Measurements from ENCODE around the gene PRC1.
A peak's percentile ranks its signal among the peaks of the same experiment; 100 is the strongest.
"Not testable (repeated sequence)": the region's sequence is repeated elsewhere in the genome, so short reads cannot be mapped to it uniquely, and the experiment has no call there.

PRC1 gene

DNA sequence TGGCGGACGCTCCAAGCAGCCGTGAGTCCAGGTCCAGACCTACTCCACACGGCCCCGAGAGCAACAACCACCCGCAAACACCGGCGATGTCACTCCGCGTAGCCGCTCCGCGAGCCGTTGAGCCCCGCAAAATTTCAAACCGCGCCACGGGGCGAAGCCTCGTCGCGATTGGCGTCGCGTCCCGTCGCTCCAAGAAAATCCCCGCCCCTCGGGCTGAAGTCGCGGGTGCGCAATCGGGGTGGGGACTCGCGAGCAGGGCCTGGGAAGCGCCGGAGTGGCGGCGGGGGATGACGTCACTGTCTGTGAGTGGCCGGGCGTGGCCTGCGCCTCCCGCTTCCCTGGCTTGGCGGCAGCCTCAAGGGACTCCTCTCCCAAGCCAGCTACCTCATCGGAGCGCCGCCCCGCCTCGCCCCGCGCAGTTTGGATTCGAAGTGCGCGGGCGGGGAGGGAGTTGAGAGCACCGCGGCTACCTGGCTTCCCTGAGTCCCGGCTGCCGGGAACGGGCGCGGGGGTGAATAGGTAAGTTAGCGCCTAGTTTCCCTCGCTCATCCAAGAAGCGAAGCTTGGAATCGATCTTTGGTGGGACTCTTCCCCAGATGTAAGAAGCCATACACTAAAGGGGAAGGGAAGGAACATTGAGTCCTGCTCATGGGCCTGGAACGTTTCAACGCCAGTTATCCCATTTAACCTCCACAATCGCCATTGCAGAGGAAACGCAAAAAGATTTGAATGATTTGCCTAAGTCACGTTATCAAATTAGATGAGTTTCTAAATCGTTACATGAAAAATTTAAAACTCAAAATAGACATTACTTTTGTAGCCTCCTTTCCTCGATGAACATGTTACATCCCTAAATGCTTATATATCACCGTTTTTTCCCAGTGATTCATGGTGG is at the start of gene PRC1:
PRC1 (minus strand) TSS at position 119 of the 895 bp plus-strand sequence; CDS start at position 1, 118 bp downstream.
- DNase-seq: peak; percentile 98

GRCh38 chr15:91043202-91043874 is 49.0 kb upstream of the PRC1 start:
- DNase-seq: no peak

- no peak for DNase-seq
Observed at GRCh38 chr15:91040856-91041255, 46.5 kb upstream of the PRC1 start.

DNA sequence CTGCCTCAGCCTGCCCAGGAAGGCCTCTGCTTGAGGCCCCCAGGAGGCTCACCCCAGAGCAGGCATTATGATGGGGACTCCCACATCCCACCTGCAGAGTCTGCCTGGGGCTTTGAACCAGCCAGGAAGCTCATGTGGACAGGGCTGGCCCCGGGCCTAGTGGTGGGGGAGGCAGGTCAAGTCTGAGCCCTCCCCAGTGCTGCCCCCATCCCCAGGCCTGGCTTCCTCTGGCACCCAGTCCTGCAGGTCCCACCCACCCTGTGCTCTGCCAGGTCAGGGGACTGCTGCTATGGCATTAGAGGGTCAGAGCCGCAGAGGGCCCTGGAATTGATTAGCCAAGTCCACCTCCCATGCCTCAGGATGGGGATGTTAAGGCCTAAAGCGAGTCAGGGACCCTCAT is 45.7 kb upstream of the PRC1 start:
- no peak for DNase-seq

DNA sequence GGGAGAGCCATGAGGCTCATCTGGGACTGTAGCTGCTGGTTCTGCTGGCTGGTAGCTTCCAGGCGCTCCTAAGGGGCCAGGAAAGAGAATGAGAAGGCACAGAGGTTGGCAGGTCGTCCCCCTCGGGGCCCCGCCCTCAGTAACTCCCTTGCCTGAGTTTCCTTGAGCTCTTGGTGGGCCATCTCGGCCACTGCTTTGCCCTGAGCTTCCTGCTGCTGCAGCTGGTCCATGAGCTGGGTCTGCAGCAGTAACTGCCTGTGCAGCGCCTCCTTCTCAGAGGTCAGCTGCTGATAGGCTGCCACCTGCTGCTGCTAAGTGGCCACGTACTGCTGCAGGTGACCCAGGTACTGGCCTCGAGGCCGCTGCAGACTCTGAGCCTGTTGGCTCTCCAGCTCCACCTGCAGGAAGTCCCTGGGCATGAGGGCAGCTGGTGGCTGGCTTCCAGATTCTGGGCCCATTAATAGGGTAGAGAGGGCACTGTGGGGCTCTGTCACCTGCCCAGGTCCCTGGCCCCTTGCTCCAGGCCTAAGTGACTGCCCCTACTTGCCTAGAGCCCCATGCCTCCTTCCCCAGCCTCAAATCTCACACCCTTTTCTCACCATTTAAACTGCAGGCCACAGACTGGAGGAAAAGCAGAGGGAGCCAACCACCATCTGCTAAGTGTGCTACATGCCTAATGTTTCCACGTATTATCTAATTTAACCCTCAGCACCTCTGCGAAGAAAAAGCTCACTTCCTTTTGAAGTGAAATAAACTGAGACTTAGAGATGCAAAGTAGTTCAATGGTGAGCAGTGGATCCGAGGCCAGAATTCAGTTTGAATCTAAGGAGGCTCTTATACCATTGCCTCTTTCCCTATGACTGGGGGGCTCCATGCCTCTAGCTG is 38.8 kb upstream of the PRC1 start:
- peak; percentile 81 for DNase-seq

- DNase-seq: no peak
Observed at GRCh38 chr15:91031796-91032195, 37.5 kb upstream of the PRC1 start.

DNA sequence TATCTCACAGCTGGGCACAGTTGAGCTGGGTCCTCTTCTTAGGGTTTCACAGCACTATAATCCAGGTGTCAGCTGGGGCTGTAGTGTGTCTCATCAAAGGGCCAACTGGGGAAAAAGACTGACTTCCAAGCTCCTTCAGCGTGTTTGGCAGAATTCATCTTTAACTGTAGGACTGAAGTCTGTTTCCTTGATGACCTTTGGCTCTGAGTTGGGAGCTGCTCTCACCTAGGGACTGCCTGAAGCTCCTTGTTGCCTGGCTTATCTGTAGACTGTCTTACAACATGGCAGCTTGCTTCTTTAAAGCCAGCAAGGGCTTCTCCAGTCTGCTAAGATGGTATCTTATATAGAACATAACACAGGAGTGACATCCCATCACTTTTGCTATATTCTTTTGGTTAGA is 33.3 kb upstream of the PRC1 start:
- DNase-seq: no peak

DNA sequence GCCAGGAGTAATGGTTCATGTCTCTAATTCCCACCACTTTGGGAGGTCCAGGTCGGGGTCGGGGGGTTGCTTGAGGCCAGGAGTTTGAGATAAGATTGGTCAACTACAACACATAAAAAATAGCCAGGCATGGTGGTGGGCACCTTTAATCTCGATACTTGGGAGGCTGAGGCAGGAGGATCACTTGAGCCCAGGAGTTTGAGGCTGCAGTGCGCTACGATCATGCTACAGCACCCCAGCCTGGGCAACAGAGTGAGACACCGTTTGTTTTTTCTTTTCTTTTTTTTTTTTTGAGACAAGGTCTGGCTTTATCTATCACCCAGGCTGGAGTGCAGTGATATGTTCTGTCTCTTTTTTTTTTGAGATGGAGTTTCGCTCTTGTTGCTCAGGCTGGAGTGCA is 29.4 kb upstream of the PRC1 start:
- DNase-seq: no peak

GRCh38 chr15:91022832-91023129 is 28.4 kb upstream of the PRC1 start:
- DNase-seq: no peak

GRCh38 chr15:91022075-91022831 is 27.9 kb upstream of the PRC1 start, which contains the start of gene VPS33B:
Gene VPS33B, minus strand, starts transcription at chr15:91022594. Its CDS starts 345 bp downstream, at chr15:91022249.
- DNase-seq: peak; percentile 96

GRCh38 chr15:91021516-91022074 is 27.3 kb upstream of the PRC1 start:
- no peak for DNase-seq

GRCh38 chr15:91018158-91018557 is 23.8 kb upstream of the PRC1 start:
- DNase-seq: no peak

DNA sequence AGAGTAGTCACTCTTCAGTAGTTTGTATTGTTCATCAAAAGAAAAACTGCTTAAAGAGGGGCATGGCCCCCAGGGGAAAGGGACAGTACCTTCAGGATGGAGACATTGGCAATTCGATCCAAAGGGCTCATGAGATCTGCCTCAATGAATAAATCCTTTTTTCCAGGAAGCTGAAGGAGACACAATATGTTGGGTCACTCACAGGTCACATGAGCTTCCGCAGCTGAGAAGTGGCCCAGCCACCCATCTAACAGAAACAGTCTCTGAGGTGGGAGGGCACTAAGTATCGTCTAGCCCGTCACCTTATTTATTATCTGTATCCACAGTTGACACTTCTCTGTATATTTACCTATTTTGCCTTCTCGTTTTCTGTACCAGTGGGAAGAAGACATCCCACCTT is 23.4 kb upstream of the PRC1 start:
- DNase-seq: no peak

- DNase-seq: not testable (repeated sequence)
Observed at GRCh38 chr15:91013701-91014100, 19.4 kb upstream of the PRC1 start.

DNA sequence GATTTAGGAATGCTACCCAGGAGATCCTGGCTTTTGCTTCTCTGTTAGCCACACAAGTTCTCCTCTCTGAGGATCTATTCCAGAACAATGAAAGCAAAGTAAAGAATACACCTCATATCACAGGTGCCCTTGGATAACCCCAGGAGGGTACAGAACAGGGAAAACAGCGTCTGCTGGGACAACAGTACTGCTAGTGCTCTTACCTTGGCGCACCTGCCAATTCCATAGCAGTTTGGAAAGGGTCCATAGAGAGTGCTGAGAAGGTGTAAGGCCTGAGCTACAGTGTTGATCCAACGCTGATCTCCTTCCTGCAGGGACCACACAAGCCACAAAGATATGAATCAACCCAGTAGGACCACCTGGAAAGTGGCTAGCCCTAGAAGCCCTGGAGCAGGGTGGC is 12.9 kb upstream of the PRC1 start:
- no peak for DNase-seq

GRCh38 chr15:91001209-91001608 is 6.9 kb upstream of the PRC1 start:
- no peak for DNase-seq

- DNase-seq: no peak
Observed at GRCh38 chr15:90998737-90999136, 4.4 kb upstream of the PRC1 start.

DNA sequence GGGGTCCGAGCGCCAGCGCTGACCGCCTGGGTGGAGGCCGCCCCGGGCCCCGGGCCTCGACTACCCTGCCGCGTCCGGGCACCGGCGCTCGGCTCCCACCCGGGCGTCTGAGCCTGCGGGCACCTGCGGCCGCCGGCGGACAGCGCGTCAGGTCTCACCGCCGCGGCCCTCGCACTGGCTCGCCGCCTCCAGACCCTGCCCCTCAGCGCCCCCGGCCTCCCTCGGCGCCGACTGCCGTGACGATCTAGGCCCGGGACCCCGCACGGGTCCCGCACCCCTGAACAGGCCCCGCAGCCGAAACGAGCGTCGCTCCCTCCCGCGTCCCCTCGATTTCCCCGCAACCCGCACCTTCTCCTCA is 297 bp downstream of the PRC1 start:
- DNase-seq: no peak

DNA sequence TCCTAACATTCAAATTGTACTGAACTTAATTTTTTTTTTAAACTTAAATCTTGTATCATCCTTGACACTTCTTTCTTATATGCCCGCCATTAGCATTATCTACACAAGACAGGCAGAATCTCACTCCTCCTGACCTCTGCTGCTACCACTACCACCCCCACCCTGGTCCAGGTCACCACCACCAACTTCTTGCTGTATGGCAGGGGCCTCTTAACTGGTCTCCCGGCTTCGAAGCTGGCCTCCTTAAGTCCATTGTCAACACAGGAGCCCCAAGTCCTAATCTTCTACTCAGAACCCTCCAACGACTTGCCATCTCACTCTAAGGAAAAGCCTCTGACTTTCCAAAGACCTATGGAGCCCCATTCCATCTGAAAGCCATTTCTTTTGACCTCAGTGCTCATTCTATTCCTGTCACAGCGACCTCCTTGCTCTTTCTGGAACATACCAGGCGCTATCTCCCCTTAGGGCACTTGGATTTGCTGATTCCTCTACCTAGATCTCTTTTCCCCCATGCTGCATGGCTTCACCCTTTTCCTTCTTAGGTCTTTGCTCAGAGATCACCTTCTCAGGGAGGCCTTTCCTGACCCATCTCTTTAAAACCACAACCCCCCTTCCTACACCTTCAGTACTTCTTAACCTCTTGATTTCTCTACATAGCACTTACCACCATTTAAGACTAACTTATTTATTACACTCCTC is 2.6 kb downstream of the PRC1 start:
- peak; percentile 73 for DNase-seq

- no peak for DNase-seq
Observed at GRCh38 chr15:90990446-90990845, 3.9 kb downstream of the PRC1 start.

DNA sequence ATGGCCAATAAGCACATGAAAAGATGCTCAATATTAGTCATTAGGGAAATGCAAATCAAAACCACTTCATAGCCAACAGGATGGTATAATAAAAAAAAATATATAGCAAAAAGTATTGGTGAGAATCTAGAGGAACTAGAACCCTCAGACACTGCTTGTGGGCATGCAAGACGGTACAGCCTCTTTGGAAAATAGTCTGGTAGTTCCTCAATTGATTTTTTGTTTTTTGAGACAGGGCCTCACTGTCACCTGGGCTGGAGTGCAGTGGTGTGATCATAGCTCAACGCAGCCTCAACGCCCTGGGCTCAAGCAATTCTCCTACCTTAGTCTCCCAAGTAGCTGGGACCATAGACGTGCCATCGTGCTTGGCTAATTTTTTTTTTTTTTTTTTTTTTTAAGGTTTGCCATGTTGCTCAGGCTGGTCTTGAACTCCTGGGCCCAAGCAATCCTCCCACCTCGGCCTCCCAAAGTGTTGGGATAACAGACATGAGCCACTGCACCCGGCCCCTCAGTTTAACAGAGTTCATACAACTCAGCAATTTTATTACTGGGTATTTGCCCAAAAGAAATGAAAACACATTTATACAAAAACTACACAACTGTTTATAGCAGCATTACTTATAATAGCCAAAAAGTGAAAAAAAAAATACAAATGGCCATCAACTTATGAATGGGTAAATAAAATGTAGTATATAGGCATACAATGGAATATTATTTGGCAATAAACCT is 5.1 kb downstream of the PRC1 start:
- DNase-seq: peak; percentile 39

Measured in hematopoietic multipotent progenitor cell treated with erythropoietin and hydrocortisone succinate and interleukin-3 and kit ligand, for 6 days (in vitro differentiated cells).